ENCODE measurements around the gene UPK3A.

GRCh38 chr22:45323695-45324094 lies 38.9 kb downstream of the UPK3A start:
- TF ChIP-seq CBX5 (IDR thresholded peaks at IDR 0.05; ENCODE audit: low read depth) (no peak), ATF2 (IDR thresholded peaks at IDR 0.05; ENCODE audit: low read length) (no peak), TAF1 (IDR thresholded peaks at IDR 0.05; ENCODE audit: borderline replicate concordance, low read depth, low read length) (no peak), POLR2A (IDR thresholded peaks at IDR 0.05; ENCODE audit: low read depth, low read length) (no peak), GABPA (IDR thresholded peaks at IDR 0.05; ENCODE audit: low read depth) (no peak), CTCF (IDR thresholded peaks at IDR 0.05 in 2 of 3, conservative IDR thresholded peaks at IDR 0.05 in 1 of 3; ENCODE audit: control insufficient read depth in 2 of 3, extremely low read depth in 1 of 3, insufficient read depth in 1 of 3, low read depth in 3 of 3, low read length in 3 of 3) (no peak), CBX3 (IDR thresholded peaks at IDR 0.05; ENCODE audit: borderline replicate concordance, low read depth) (no peak)
